Spleen (tissue), 11 donors: ENCODE data around the gene PRSS1. TPM values are rescaled to one million over a fixed set of nuclear protein-coding genes. Genes with fewer than 3 reads are reported as not detected.

Experiments used
- DNase-seq: peaks from one replicate; pipeline ENCODE4 v3.0.0-alpha.2; 2020
- H3K27ac ChIP-seq, 8 donors: fragments of 200-600 bp; sonication (generic) in 7 of 8; 1 replicate in 4 of 8; 2 replicates in 4 of 8; pipeline versions ENCODE4 v1.5.0 to v1.8.0; 2016 to 2021; ENCODE audit warnings: inconsistent platforms in 4 of 8, mild to moderate bottlenecking in 4 of 8, moderate library complexity in 1 of 8
- H3K27me3 ChIP-seq, 7 donors: fragments of 200-600 bp; sonication (generic) in 6 of 7; replicated peaks in 1 of 7; 1 replicate in 4 of 7; 2 replicates in 3 of 7; pipeline versions ENCODE4 v1.5.0 to v1.8.0; 2016 to 2021; ENCODE audit warnings: inconsistent platforms in 3 of 7, mild to moderate bottlenecking in 1 of 7
- H3K36me3 ChIP-seq, 6 donors: fragments of 200-600 bp; sonication (generic) in 5 of 6; 1 replicate in 4 of 6; 2 replicates in 2 of 6; pipeline versions ENCODE4 v1.5.0 to v1.8.0; 2016 to 2021; ENCODE audit warnings: inconsistent platforms in 2 of 6
- H3K4me1 ChIP-seq, 6 donors: fragments of 200-600 bp; sonication (generic) in 5 of 6; 1 replicate in 3 of 6; 2 replicates in 3 of 6; pipeline versions ENCODE4 v1.5.0 to v1.8.0; 2016 to 2021; ENCODE audit warnings: inconsistent platforms in 3 of 6
- H3K4me3 ChIP-seq, 8 donors: fragments of 200-600 bp; sonication (generic) in 7 of 8; 1 replicate in 4 of 8; 2 replicates in 4 of 8; pipeline versions ENCODE4 v1.5.0 to v1.8.0; 2016 to 2021; ENCODE audit warnings: inconsistent platforms in 4 of 8, mild to moderate bottlenecking in 4 of 8, moderate library complexity in 2 of 8
- H3K9me3 ChIP-seq, 8 donors: fragments of 200-600 bp; sonication (generic) in 7 of 8; 1 replicate in 4 of 8; 2 replicates in 4 of 8; pipeline versions ENCODE4 v1.5.0 to v1.8.0; 2016 to 2021; ENCODE audit warnings: inconsistent platforms in 4 of 8
- CTCF ChIP-seq, 11 experiments: fragments of 200-600 bp in 7 of 11; fragments of 450-650 bp in 4 of 11; sonication (generic) in 4 of 11; IDR thresholded peaks in 8 of 11; conservative IDR thresholded peaks in 3 of 11; 1 replicate in 7 of 11; 2 replicates in 4 of 11; pipeline versions ENCODE4 v1.4.0 to v1.8.0; 2016 to 2021; ENCODE audit warnings: antibody characterized with exemption in 11 of 11, inconsistent platforms in 4 of 11, mild to moderate bottlenecking in 1 of 11
- POLR2A ChIP-seq, 3 donors: fragments of 450-650 bp; IDR thresholded peaks; one replicate each; pipeline ENCODE4 v1.5.1; 2017; ENCODE audit warnings: antibody characterized with exemption in 3 of 3, mild to moderate bottlenecking in 1 of 3
- POLR2AphosphoS5 ChIP-seq, 3 donors: sonication (generic); formaldehyde crosslinking; IDR thresholded peaks; one replicate each; pipeline ENCODE4 v1.5.1; 2017; ENCODE audit warnings: antibody characterized with exemption in 3 of 3
- WGBS, 5 donors: extraction: QIAGEN DNeasy Blood & Tissue Kit in 3 of 5; methylation state at CpG; one replicate each; pipeline versions ENCODE4 v1.1.5 to v1.1.7; 2013 to 2018; 5-methylcytosine and 5-hydroxymethylcytosine counted together
- intact Hi-C: fragments of 100-400 bp; cut with DNase I; formaldehyde crosslinking; loops from one replicate; pipeline ENCODE4 v1.15.0; 2023; ENCODE audit warnings: low total_unique reads
- polyA plus RNA-seq, 3 donors: library from polyadenylated mRNA; stranded (reverse); fragments of 200-250 nt; gene quantifications; one replicate each; pipeline ENCODE4 v1.2.1, GENCODE V29; 2013
- total RNA-seq, 7 donors: library from RNA; depleted of rRNA in 3 of 7; stranded (reverse); fragments of >200 nt in 3 of 7; fragmentation: NEBNext Ultra II Directional in 4 of 7; extraction: Animal tissue kit (Norgen Biotek cat#: 25700) in 4 of 7; gene quantifications; one replicate each; pipeline versions ENCODE4 v1.1.0 to v1.2.1, GENCODE V29; 2016 to 2021
- donor health status: healthy with polysubstance abuse.
- donor health status: DM: no; HTN: no; CAD: no; lungs with moderate emphysema.
- donor health status: DM: no; HTN: no; CAD: no.
- donor health status: Bipolar disorder and iron deficiency.
- donor health status: healthy.
- donor health status: DM: no; HTN: no; CAD: no.
- donor health status: DM: yes; HTN: yes; CAD: no.

Gene PRSS1
- total and polyA plus RNA-seq, 10 donors: 0.88 to 6.3 (median 2.2) TPM; not detected in 4

- intact Hi-C loops: no loop called here
- DNase-seq: no peak
- whole genome bisulfite sequencing, 5 donors: 29 to 45% (median 31%) methylated on average over 2 of the region's 2 CpGs
- TF ChIP-seq CTCF (IDR thresholded peaks at IDR 0.05 in 8 of 11, conservative IDR thresholded peaks at IDR 0.05 in 3 of 11) (no peak), POLR2A (IDR thresholded peaks at IDR 0.05) (no peak), POLR2AphosphoS5 (IDR thresholded peaks at IDR 0.05) (no peak)
- Histone ChIP-seq H3K4me3 (no peak overlapping the region), H3K9me3 (no peaks in the 10 kb centered on the region), H3K36me3 (no peaks in the 10 kb centered on the region), H3K4me1 (peaks cover 0 to 58% (median 14%) of the 10 kb centered on the region in 6 donors), H3K27ac (peak overlapping the region in 2 of 8 donors; percentile 3 to 75), H3K27me3 (no peaks in the 10 kb centered on the region)
Measured at GRCh38 chr7:142716596-142716995, 32.7 kb upstream of the PRSS1 start.

GRCh38 chr7:142717453-142717852, 31.8 kb upstream of the PRSS1 start:
- peaks cover 0 to 53% (median 14%) of the 10 kb centered on the region in 6 donors for H3K4me1 ChIP-seq
- H3K27me3 ChIP-seq: no peaks in the 10 kb centered on the region
- peak; percentile 70 for DNase-seq
- no peaks in the 10 kb centered on the region for H3K9me3 ChIP-seq
- no peaks in the 10 kb centered on the region for H3K36me3 ChIP-seq
- intact Hi-C loops: no loop called here
- peak overlapping the region in 1 of 8 donors; percentile 11 for H3K4me3 ChIP-seq
- WGBS, 5 donors: 23 to 46% (median 29%) methylated on average over 6 of the region's 6 CpGs
- TF ChIP-seq POLR2AphosphoS5 (IDR thresholded peaks at IDR 0.05) (peak in 1 of 3 donors; percentile 33), CTCF (IDR thresholded peaks at IDR 0.05 in 8 of 11, conservative IDR thresholded peaks at IDR 0.05 in 3 of 11) (no peak)
- H3K27ac ChIP-seq: peak overlapping the region in 3 of 8 donors; percentile 35 to 75 (median 36)

- intact Hi-C loops: no loop called here
- no peaks in the 10 kb centered on the region for H3K36me3 ChIP-seq
- H3K4me1 ChIP-seq: peaks cover 0 to 44% (median 14%) of the 10 kb centered on the region in 6 donors
- H3K4me3 ChIP-seq: no peak overlapping the region
- H3K27me3 ChIP-seq: no peaks in the 10 kb centered on the region
- DNase-seq: no peak
- 24 to 61% (median 31%) methylated on average over 1 of the region's 1 CpG for WGBS, 5 donors
- no peak for TF ChIP-seq POLR2A (IDR thresholded peaks at IDR 0.05)
- TF ChIP-seq POLR2AphosphoS5 (IDR thresholded peaks at IDR 0.05): no peak
- TF ChIP-seq CTCF (IDR thresholded peaks at IDR 0.05 in 8 of 11, conservative IDR thresholded peaks at IDR 0.05 in 3 of 11): no peak
- H3K9me3 ChIP-seq: no peaks in the 10 kb centered on the region
- H3K27ac ChIP-seq: peak overlapping the region in 3 of 8 donors; percentile 35 to 58 (median 36)
Measured at GRCh38 chr7:142718313-142718712, 31.0 kb upstream of the PRSS1 start.

- 82 to 93% (median 90%) methylated on average over 8 of the region's 8 CpGs for WGBS, 5 donors
- Histone ChIP-seq H3K9me3 (no peaks in the 10 kb centered on the region), H3K27me3 (peaks cover 0 to 3% (median 0%) of the 10 kb centered on the region in 7 donors), H3K4me1 (peaks cover 0 to 25% (median 6%) of the 10 kb centered on the region in 6 donors), H3K4me3 (no peak overlapping the region), H3K36me3 (no peaks in the 10 kb centered on the region), H3K27ac (peak overlapping the region in 2 of 8 donors; percentile 18 to 65)
- intact Hi-C loops: no loop called here
- no peak for DNase-seq
- TF ChIP-seq POLR2A (IDR thresholded peaks at IDR 0.05) (no peak), CTCF (IDR thresholded peaks at IDR 0.05 in 8 of 11, conservative IDR thresholded peaks at IDR 0.05 in 3 of 11) (no peak), POLR2AphosphoS5 (IDR thresholded peaks at IDR 0.05) (no peak)
Measured at GRCh38 chr7:142720172-142720773, 29.0 kb upstream of the PRSS1 start.
